ENCODE results near the gene IGSF21.

IGSF21 gene

DNA sequence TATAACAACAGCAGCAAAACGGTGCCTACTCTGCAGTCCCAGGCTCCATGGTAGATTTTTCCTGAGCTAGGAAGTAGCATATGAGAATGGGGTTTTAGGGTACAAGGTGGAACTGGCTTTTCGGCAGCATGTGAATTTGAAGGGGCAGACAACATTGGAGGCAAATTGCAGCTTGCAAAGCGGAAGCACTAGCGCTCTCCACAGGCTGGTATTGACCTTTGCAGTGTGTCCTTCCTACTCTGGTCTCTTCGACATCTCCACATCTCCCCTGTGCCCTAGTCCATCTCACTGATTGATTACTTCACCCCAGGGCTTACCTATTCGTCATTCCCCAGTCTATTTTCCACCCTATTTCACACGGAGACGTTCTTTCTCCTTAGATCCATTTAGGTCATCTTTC lies 13.0 kb downstream of the IGSF21 start:
- no peak overlapping the region for H3K27ac ChIP-seq
- TF ChIP-seq, protein P1, sequence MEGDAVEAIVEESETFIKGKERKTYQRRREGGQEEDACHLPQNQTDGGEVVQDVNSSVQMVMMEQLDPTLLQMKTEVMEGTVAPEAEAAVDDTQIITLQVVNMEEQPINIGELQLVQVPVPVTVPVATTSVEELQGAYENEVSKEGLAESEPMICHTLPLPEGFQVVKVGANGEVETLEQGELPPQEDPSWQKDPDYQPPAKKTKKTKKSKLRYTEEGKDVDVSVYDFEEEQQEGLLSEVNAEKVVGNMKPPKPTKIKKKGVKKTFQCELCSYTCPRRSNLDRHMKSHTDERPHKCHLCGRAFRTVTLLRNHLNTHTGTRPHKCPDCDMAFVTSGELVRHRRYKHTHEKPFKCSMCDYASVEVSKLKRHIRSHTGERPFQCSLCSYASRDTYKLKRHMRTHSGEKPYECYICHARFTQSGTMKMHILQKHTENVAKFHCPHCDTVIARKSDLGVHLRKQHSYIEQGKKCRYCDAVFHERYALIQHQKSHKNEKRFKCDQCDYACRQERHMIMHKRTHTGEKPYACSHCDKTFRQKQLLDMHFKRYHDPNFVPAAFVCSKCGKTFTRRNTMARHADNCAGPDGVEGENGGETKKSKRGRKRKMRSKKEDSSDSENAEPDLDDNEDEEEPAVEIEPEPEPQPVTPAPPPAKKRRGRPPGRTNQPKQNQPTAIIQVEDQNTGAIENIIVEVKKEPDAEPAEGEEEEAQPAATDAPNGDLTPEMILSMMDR (conservative IDR thresholded peaks at IDR 0.05): no peak

DNA sequence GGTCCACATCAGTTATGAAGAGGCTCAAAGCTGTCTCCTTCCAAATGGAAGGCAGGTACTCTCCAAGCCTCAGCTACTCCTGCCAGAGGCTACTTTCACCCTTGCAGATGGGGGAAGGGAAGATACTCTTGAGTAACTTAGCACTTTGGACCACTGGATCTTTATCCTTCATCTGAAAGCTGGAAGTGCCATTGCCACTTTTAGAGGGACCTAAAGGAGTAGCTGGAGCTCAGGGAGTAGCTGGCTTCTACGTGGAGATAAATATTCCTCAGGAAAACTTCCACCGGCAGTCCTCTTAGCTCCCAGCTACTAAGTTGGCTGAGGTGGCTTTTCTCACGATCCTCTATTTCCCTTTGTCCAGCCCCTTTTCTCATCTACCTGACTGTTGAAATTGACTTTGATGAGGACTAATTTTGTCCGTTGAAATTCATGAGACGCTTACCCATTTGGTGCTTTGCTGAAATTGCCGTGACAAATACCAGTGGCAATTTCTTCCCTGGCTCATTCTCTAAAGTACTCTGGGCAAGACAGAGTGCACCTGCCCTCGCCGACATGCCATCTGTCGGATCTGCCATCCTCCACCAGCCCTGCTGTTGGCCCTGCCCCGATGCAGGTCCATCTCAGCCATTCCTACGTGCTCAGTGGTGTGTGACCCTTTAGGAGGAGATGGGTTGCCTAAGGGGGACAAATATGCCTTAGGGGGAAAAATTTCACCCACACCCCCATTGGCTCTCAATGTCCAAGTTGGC lies 13.6 kb downstream of the IGSF21 start:
- TF ChIP-seq, protein P1 (conservative IDR thresholded peaks at IDR 0.05): no peak
- no peak overlapping the region for H3K27ac ChIP-seq

DNA sequence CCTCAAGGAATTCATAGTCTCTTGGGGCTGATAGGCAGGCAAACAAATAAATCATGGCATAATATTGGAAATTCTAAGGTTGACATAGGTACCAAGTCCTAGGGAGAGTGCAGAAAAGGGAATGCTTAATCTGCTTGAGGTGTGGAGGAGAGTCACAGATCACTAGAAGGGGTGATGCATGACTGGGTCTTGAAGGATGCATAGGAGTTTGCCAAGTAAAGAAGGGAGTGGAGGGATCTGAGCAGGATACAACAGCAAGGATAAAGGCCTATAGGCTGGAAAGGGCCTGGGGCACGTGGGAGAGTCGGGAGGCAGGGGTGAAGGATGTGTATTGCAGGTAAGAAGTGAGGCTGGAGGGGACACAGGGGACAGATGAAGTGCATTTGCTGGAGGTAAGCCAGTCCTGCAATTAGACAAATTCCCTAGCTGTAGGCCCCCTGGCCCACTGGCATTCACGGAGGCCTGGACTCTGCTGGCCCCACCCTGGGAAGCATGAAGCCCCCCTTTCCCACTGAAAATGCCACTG lies 15.9 kb downstream of the IGSF21 start:
- TF ChIP-seq, protein P1 (conservative IDR thresholded peaks at IDR 0.05): no peak
- no peak overlapping the region for H3K27ac ChIP-seq

DNA sequence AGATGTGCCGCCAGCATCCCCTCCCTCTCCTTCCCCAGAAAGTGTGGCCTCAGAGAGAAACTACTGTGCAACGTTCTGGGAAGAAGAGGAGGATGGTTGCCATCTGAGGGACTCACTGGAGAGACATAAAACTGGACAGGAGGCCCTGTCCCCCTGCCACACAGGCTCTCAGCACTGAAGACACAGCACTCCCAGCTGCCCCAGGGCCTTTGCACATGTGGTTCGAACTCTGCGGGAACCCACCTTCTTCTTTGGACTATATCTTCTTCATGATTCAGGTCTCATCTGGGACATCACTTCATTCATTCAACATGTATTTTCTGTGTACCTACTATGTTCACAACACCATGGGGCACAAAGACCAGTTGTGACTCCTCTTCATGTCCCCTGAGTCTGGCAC lies 17.4 kb downstream of the IGSF21 start:
- TF ChIP-seq, protein P1 (conservative IDR thresholded peaks at IDR 0.05): no peak
- no peak overlapping the region for H3K27ac ChIP-seq

DNA sequence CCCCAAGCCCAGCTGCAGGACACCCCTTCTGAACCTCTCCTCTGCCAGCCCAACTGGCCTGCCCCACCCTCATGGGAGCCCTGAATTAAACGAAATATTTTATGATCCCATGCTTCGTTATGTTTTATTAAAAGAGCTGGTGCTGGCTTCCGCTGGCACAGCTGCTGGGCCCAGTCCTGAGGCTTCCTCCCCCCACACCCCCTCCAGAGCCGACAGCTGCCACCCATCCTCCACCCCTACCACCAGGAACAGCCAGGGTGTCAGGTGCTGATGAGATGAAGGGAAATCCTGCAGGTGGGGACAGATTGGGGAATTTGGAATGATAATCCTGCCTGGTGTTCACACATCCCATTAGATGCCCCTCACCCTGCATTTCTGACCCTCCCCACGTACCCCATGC lies 19.0 kb downstream of the IGSF21 start:
- H3K27ac ChIP-seq: no peak overlapping the region
- TF ChIP-seq, protein P1 (conservative IDR thresholded peaks at IDR 0.05): no peak

DNA sequence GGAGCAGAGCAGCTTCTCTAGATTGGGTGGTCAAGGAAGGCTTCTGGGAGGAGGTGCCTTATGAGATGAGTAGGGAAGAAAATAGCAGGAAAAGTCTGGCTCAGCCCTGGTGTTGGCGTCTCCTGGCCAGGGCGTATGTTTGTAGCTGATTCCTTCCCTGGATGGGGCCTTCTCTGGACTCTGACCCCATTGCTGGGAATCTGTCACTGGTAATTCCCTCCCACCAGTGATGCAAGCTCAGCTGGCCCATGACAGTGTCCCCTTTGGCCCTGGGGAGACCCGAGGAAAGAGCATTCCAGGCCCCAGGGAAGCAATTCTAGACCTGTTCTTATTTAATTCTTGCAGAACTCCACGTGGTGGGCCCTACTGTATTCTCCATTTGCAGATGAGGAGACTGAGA lies 20.7 kb downstream of the IGSF21 start:
- H3K27ac ChIP-seq: no peak overlapping the region
- TF ChIP-seq, protein P1 (conservative IDR thresholded peaks at IDR 0.05): no peak

DNA sequence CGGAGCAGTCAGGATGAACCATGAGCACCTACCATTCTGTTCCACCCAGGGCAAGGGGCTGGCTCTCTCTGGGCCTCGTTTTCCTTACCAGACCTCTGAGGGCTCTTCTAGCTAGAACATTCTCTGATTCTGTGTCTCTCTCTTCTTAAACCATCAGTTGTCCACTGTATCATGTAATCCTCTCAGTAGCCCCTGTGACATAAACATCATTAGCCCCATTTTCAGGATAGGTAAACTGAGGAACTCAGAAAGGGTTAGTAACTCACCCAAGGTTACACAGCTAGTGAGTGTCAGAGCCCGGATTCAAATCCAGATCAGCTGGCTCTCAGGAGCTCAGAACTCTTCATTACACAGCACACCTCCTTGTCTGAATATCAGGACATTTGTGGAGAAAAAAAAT lies 22.8 kb downstream of the IGSF21 start:
- TF ChIP-seq, protein P1 (conservative IDR thresholded peaks at IDR 0.05): no peak
- H3K27ac ChIP-seq: no peak overlapping the region
